ENCODE results near the gene RMRP.

The RMRP gene

GRCh38 chr9:35657546-35658136 is at the start of gene RMRP:
TSS of gene RMRP (minus strand) at chr9:35658019.
- in situ Hi-C loops (cut with HindIII; ENCODE audit: low sequenced_read_pairs): no loop called here
- H3K4me3 ChIP-seq (ENCODE audit: low read depth, low read length): peak within 1 kb of the TSS; percentile 86
- no peak for TF ChIP-seq CTCF (IDR thresholded peaks at IDR 0.05; ENCODE audit: low read depth, low read length)
- DNase-seq (ENCODE audit: low read depth, low spot score): peak; percentile 100

- no peak for TF ChIP-seq CTCF (IDR thresholded peaks at IDR 0.05; ENCODE audit: low read depth, low read length)
- in situ Hi-C loops (cut with HindIII; ENCODE audit: low sequenced_read_pairs): no loop called here
- no peak for DNase-seq (ENCODE audit: low read depth, low spot score)
- no peak overlapping the region for H3K4me3 ChIP-seq (ENCODE audit: low read depth, low read length)
Measured at GRCh38 chr9:35706951-35707350, 49.1 kb upstream of the RMRP start.

GRCh38 chr9:35705836-35706430 is 48.1 kb upstream of the RMRP start:
- in situ Hi-C loops (cut with HindIII; ENCODE audit: low sequenced_read_pairs): no loop called here
- no peak for DNase-seq (ENCODE audit: low read depth, low spot score)
- H3K4me3 ChIP-seq (ENCODE audit: low read depth, low read length): no peak overlapping the region
- TF ChIP-seq CTCF (IDR thresholded peaks at IDR 0.05; ENCODE audit: low read depth, low read length): no peak

GRCh38 chr9:35705372-35705771 is 47.6 kb upstream of the RMRP start:
- H3K4me3 ChIP-seq (ENCODE audit: low read depth, low read length): no peak overlapping the region
- no peak for TF ChIP-seq CTCF (IDR thresholded peaks at IDR 0.05; ENCODE audit: low read depth, low read length)
- DNase-seq (ENCODE audit: low read depth, low spot score): no peak
- in situ Hi-C loops (cut with HindIII; ENCODE audit: low sequenced_read_pairs): no loop called here

- in situ Hi-C loops (cut with HindIII; ENCODE audit: low sequenced_read_pairs): no loop called here
- DNase-seq (ENCODE audit: low read depth, low spot score): no peak
- no peak overlapping the region for H3K4me3 ChIP-seq (ENCODE audit: low read depth, low read length)
- no peak for TF ChIP-seq CTCF (IDR thresholded peaks at IDR 0.05; ENCODE audit: low read depth, low read length)
Measured at GRCh38 chr9:35703906-35704672, 46.3 kb upstream of the RMRP start.

GRCh38 chr9:35702696-35703095 is 44.9 kb upstream of the RMRP start:
- no peak for DNase-seq (ENCODE audit: low read depth, low spot score)
- H3K4me3 ChIP-seq (ENCODE audit: low read depth, low read length): no peak overlapping the region
- TF ChIP-seq CTCF (IDR thresholded peaks at IDR 0.05; ENCODE audit: low read depth, low read length): no peak
- in situ Hi-C loops (cut with HindIII; ENCODE audit: low sequenced_read_pairs): no loop called here
